HG03159 (cell line): ENCODE results near the gene PLEKHA3.
"Not testable (repeated sequence)": the region's sequence is repeated elsewhere in the genome, so short reads cannot be mapped to it uniquely, and the experiment has no call there.

Experiments used
- ATAC-seq: cut with Tn5 transposase; IDR thresholded peaks from one replicate; pipeline ENCODE4 v1.9.1; 2021; ENCODE audit warnings: mild to moderate bottlenecking, moderate library complexity; ENCODE audit not compliant: unreplicated experiment

The PLEKHA3 gene

GRCh38 chr2:178522950-178523595 lies 42.8 kb downstream of the PLEKHA3 start:
- ATAC-seq: peak; percentile 96

GRCh38 chr2:178523596-178524134 lies 43.4 kb downstream of the PLEKHA3 start:
- peak; percentile 9 for ATAC-seq

- ATAC-seq: not testable (repeated sequence)
These were observed 44.8 kb downstream of the PLEKHA3 start for GRCh38 chr2:178525010-178525409.

GRCh38 chr2:178525460-178525859 lies 45.2 kb downstream of the PLEKHA3 start:
- ATAC-seq: not testable (repeated sequence)

GRCh38 chr2:178526256-178526655 lies 46.0 kb downstream of the PLEKHA3 start:
- ATAC-seq: no peak

- no peak for ATAC-seq
These were observed 47.3 kb downstream of the PLEKHA3 start for GRCh38 chr2:178527592-178527991.

- no peak for ATAC-seq
These were observed 48.4 kb downstream of the PLEKHA3 start for GRCh38 chr2:178528647-178529046.

- no peak for ATAC-seq
These were observed 48.9 kb downstream of the PLEKHA3 start for GRCh38 chr2:178529194-178529593.

GRCh38 chr2:178530131-178530530 lies 49.9 kb downstream of the PLEKHA3 start:
- ATAC-seq: no peak

GRCh38 chr2:178530625-178531142 lies 50.4 kb downstream of the PLEKHA3 start:
- ATAC-seq: peak; percentile 94

GRCh38 chr2:178531168-178531567 lies 50.9 kb downstream of the PLEKHA3 start:
- ATAC-seq: no peak

- ATAC-seq: no peak
These were observed 55.8 kb downstream of the PLEKHA3 start for GRCh38 chr2:178536037-178536436.

- no peak for ATAC-seq
These were observed 61.9 kb downstream of the PLEKHA3 start for GRCh38 chr2:178542161-178542560.

- no peak for ATAC-seq
These were observed 62.3 kb downstream of the PLEKHA3 start for GRCh38 chr2:178542569-178542968.

GRCh38 chr2:178550352-178550751 lies 70.1 kb downstream of the PLEKHA3 start:
- ATAC-seq: peak; percentile 64

- no peak for ATAC-seq
These were observed 72.8 kb downstream of the PLEKHA3 start for GRCh38 chr2:178553047-178553446.
